ENCODE measurements around the gene IPO7. TPM values are rescaled to one million over a fixed set of nuclear protein-coding genes. Genes with fewer than 3 reads are reported as not detected.

The IPO7 gene
- polyA plus RNA-seq, 3 donors = 7.0 to 12.9 (median 8.1) TPM

DNA sequence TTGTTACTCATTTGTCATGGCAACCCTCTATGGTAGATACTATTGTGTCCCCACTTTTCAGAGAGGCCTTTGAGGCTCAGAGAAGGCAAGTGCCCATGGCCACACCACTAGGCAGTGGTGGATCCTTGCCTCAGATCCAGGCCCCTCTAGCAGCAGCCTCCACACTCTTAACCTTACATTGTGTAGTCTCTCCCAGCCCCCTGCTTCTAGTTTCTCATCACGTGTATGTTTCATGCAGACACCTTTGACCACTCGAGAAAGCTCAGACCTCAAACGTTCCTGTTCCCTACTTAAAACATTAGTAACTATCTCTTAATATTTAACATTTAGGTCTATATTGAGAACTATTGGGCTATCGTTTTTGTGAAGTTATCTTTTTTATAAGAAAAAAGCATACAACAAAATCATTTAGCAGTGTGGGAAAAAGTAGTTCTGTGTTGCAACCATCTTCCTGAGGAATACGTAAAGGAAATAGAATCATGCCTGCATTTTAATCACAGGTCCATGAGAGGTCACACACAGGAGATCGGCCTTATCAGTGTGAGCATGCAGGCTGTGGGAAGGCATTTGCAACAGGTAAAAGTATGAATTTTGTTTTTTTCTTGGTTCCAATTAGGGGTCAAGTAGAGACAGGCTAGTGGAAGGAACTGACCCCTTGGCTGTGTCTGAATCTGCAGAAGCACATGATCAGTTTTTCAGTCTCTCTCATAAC is 111.5 kb downstream of the IPO7 start:
- H3K9me3 ChIP-seq (replicated peaks in 1 of 2; ENCODE audit: control insufficient read depth in 1 of 2, insufficient read depth in 1 of 2, low read length in 2 of 2) = no peaks in the 10 kb centered on the region
- no peak overlapping the region for H2AFZ ChIP-seq (ENCODE audit: insufficient read depth, low read depth, low read length, poor library complexity, severe bottlenecking)
- WGBS (ENCODE audit: insufficient coverage) = 73% methylated on average over 2 of the region's 6 CpGs
- no peaks in the 10 kb centered on the region for H3K9me3 Mint-ChIP-seq
- no peak overlapping the region for H3K4me3 ChIP-seq (replicated peaks in 1 of 3; ENCODE audit: low read depth in 2 of 3, low read length in 3 of 3)
- no peak overlapping the region for H3K4me2 ChIP-seq (replicated peaks; ENCODE audit: extremely low read depth, low read length, poor library complexity, severe bottlenecking)
- no peaks in the 10 kb centered on the region for H3K27me3 ChIP-seq (ENCODE audit: control insufficient read depth in 2 of 2, insufficient read depth in 2 of 2, low read length in 2 of 2)
- no peaks in the 10 kb centered on the region for H3K4me1 ChIP-seq (ENCODE audit: control insufficient read depth in 1 of 2, insufficient read depth in 2 of 2, low read length in 2 of 2)
- H3K36me3 ChIP-seq (replicated peaks in 1 of 2; ENCODE audit: control insufficient read depth in 1 of 2, insufficient read depth in 2 of 2, low read length in 2 of 2) = peaks cover 87 to 99% of the 10 kb centered on the region in 2 donors
- no peak overlapping the region for H3K4me3 Mint-ChIP-seq
- no peak overlapping the region for H3K27ac ChIP-seq (ENCODE audit: low read depth in 1 of 2, low read length in 2 of 2)
- H3K9ac ChIP-seq (ENCODE audit: insufficient read depth, low read length, poor library complexity, severe bottlenecking) = no peak overlapping the region
- no peaks in the 10 kb centered on the region for H3K79me2 ChIP-seq (ENCODE audit: insufficient read depth, low read length)
- peak overlapping the region in 2 of 7 donors; percentile 27 to 30 for H3K27ac Mint-ChIP-seq
- intact Hi-C loops (cut with micrococcal nuclease) = no loop called here
- H3K27me3 Mint-ChIP-seq (ENCODE audit: low read depth in 3 of 3) = no peaks in the 10 kb centered on the region
- TF ChIP-seq, protein P1, sequence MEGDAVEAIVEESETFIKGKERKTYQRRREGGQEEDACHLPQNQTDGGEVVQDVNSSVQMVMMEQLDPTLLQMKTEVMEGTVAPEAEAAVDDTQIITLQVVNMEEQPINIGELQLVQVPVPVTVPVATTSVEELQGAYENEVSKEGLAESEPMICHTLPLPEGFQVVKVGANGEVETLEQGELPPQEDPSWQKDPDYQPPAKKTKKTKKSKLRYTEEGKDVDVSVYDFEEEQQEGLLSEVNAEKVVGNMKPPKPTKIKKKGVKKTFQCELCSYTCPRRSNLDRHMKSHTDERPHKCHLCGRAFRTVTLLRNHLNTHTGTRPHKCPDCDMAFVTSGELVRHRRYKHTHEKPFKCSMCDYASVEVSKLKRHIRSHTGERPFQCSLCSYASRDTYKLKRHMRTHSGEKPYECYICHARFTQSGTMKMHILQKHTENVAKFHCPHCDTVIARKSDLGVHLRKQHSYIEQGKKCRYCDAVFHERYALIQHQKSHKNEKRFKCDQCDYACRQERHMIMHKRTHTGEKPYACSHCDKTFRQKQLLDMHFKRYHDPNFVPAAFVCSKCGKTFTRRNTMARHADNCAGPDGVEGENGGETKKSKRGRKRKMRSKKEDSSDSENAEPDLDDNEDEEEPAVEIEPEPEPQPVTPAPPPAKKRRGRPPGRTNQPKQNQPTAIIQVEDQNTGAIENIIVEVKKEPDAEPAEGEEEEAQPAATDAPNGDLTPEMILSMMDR (IDR thresholded peaks at IDR 0.05) = no peak
- H3K4me1 Mint-ChIP-seq = no peaks in the 10 kb centered on the region
- no peaks in the 10 kb centered on the region for H4K20me1 ChIP-seq (ENCODE audit: insufficient read depth, low read length)
- no peak for DNase-seq
- H3K36me3 Mint-ChIP-seq = peaks cover 81 to 95% of the 10 kb centered on the region in 2 donors

Small RNA genes lying within 50 kb of the gene (small RNA-seq; reads per million reads assigned to genes)
- gene SNORA23 (ENCODE audit: insufficient read length, low read depth) = 428 reads per million, percentile 98 among the genes with 10 or more reads in this experiment

Other genes starting within 250 kb of the IPO7 start
- 100 to 1,000 TPM in 1 of 3 donors, 10 to 100 TPM in 2; 24.4 to 291 (median 37.5) TPM for gene DENND5A, start 119.3 kb upstream of the IPO7 start, polyA plus RNA-seq
- 10 to 100 TPM in 1 of 3 donors, 1 to 10 TPM in 2; 5.5 to 11.3 (median 5.9) TPM for gene TMEM41B, start 70.1 kb upstream of the IPO7 start, polyA plus RNA-seq
- 10 to 100 TPM; 26.8 to 30.5 (median 30.1) TPM for gene ZNF143, start 76.4 kb downstream of the IPO7 start, polyA plus RNA-seq
- gene WEE1, start 189.0 kb downstream of the IPO7 start, polyA plus RNA-seq = under 1 TPM; 0.05 to 0.41 (median 0.22) TPM